Duodenal mucosa (tissue), 2 donors: ENCODE data around the gene ZNF576.

ENCODE experiments used
- H3K27ac ChIP-seq: one replicate; pipeline ENCODE4 v1.7.0; 2013; ENCODE audit warnings: low read depth, low read length
- H3K27me3 ChIP-seq, 2 donors: one replicate each; pipeline ENCODE4 v1.7.0; 2013; ENCODE audit warnings: low read length in 2 of 2, control low read depth in 1 of 2; ENCODE audit not compliant: insufficient read depth in 2 of 2, control insufficient read depth in 1 of 2
- H3K36me3 ChIP-seq, 2 donors: one replicate each; pipeline ENCODE4 v1.7.0; 2013; ENCODE audit warnings: low read length in 2 of 2, control low read depth in 1 of 2; ENCODE audit not compliant: insufficient read depth in 2 of 2, control insufficient read depth in 1 of 2
- H3K4me1 ChIP-seq, 2 donors: one replicate each; pipeline ENCODE4 v1.7.0; 2013; ENCODE audit warnings: low read length in 2 of 2, control low read depth in 1 of 2; ENCODE audit not compliant: insufficient read depth in 2 of 2, control insufficient read depth in 1 of 2
- H3K4me3 ChIP-seq, 2 donors: one replicate each; pipeline ENCODE4 v1.7.0; 2013; ENCODE audit warnings: low read length in 2 of 2, low read depth in 1 of 2
- H3K9ac ChIP-seq, 2 donors: one replicate each; pipeline ENCODE4 v1.7.0; 2013; ENCODE audit warnings: low read length in 2 of 2, low read depth in 1 of 2
- H3K9me3 ChIP-seq, 2 donors: one replicate each; pipeline ENCODE4 v1.7.0; 2013; ENCODE audit warnings: low read length in 2 of 2, control low read depth in 1 of 2; ENCODE audit not compliant: control insufficient read depth in 1 of 2

The ZNF576 gene

GRCh38 chr19:43612374-43612773, 16.0 kb downstream of the ZNF576 start:
- H3K4me3 ChIP-seq: no peak overlapping the region
- no peak overlapping the region for H3K9ac ChIP-seq
- H3K27ac ChIP-seq: no peak overlapping the region
- H3K27me3 ChIP-seq: no peaks in the 10 kb centered on the region
- H3K9me3 ChIP-seq: no peaks in the 10 kb centered on the region
- H3K4me1 ChIP-seq: no peaks in the 10 kb centered on the region
- peaks cover 0 to 26% of the 10 kb centered on the region in 2 donors for H3K36me3 ChIP-seq

- Histone ChIP-seq H3K27me3 (no peaks in the 10 kb centered on the region), H3K27ac (no peak overlapping the region), H3K4me3 (no peak overlapping the region), H3K36me3 (peaks cover 0 to 19% of the 10 kb centered on the region in 2 donors), H3K9me3 (no peaks in the 10 kb centered on the region), H3K9ac (no peak overlapping the region), H3K4me1 (peaks cover 15 to 17% of the 10 kb centered on the region in 2 donors)
Observed at GRCh38 chr19:43616306-43616705, 19.9 kb downstream of the ZNF576 start.

GRCh38 chr19:43616954-43617353, 20.6 kb downstream of the ZNF576 start:
- Histone ChIP-seq H3K36me3 (peaks cover 0 to 19% of the 10 kb centered on the region in 2 donors), H3K9ac (no peak overlapping the region), H3K27ac (no peak overlapping the region), H3K27me3 (no peaks in the 10 kb centered on the region), H3K4me3 (no peak overlapping the region), H3K9me3 (no peaks in the 10 kb centered on the region), H3K4me1 (peaks cover 15 to 17% of the 10 kb centered on the region in 2 donors)

DNA sequence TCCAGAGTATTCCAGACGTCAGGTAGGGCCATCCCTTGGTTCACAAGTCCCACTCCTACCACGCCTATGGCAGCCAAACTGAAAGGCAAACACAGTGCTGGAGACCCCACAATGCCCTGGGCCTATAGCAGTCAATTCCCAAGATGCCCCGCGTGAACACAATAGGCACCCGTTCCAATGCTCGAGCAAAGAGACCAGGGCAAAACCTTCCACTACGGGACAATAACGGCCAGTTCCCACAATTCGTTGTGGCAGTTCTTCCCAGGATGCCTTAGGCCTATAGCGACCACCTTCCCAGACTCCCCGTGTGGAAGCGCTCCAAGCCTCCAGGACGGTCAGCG, 22.5 kb downstream of the ZNF576 start:
- H3K27me3 ChIP-seq: no peaks in the 10 kb centered on the region
- H3K9me3 ChIP-seq: no peaks in the 10 kb centered on the region
- H3K4me1 ChIP-seq: peaks cover 15 to 17% of the 10 kb centered on the region in 2 donors
- H3K27ac ChIP-seq: peak overlapping the region; percentile 90
- peak overlapping the region; percentile 83 to 94 for H3K4me3 ChIP-seq
- peaks cover 0 to 2% of the 10 kb centered on the region in 2 donors for H3K36me3 ChIP-seq
- H3K9ac ChIP-seq: peak overlapping the region; percentile 77 to 91

DNA sequence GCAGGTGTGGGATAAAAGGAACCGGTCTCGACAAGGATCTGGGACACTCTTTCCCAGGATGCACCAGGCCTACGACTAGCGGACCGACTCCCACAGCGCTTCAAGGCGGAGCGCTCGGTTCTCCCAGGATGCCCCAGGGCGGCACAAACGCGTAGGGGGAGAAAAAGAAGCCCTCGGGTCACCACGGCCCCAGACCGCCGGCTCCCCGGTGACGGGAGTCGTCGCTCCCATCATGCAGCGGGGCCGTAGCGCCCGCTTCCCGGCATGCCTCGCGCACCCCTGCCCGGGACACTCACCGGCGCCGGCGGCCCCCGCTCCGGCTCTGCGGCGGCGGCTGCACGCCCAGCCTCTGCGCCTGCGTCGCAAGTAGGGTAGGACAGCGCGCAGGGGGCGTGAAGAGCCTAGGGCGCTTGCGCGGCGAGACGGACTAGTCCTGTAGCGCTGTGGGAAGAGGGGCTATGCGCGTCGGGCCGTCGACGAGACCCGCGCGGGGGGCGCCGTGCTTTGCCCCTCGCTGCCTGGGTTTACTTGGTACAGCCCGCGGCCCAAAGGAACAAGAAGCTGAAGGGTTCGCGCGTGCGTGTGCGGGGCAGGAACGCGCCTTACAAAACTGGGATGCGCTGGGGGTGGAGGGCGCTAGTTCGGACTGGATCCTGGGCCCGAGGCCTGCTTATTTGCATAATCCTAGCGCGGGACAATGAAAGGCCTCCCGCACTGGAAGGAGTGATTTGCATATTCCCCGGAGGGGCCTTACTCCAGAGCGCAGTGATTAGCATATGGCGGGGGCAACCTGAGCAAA, 23.1 kb downstream of the ZNF576 start, which contains the start of gene ZNF428:
TSS of gene ZNF428 (minus strand) at position 368 of the 799 bp plus-strand sequence. CDS start 5,325 bp downstream, outside the sequence.
- H3K36me3 ChIP-seq: no peaks in the 10 kb centered on the region
- H3K9me3 ChIP-seq: no peaks in the 10 kb centered on the region
- peaks cover 15 to 17% of the 10 kb centered on the region in 2 donors for H3K4me1 ChIP-seq
- H3K4me3 ChIP-seq: peak within 1 kb of the TSS; percentile 83 to 94
- H3K27me3 ChIP-seq: no peaks in the 10 kb centered on the region
- peak within 1 kb of the TSS; percentile 90 for H3K27ac ChIP-seq
- H3K9ac ChIP-seq: peak within 1 kb of the TSS; percentile 77 to 91

GRCh38 chr19:43620061-43621001, 23.9 kb downstream of the ZNF576 start:
- peak overlapping the region; percentile 83 to 94 for H3K4me3 ChIP-seq
- no peaks in the 10 kb centered on the region for H3K27me3 ChIP-seq
- H3K27ac ChIP-seq: peak overlapping the region; percentile 90
- H3K4me1 ChIP-seq: peaks cover 15 to 17% of the 10 kb centered on the region in 2 donors
- peak overlapping the region; percentile 77 to 91 for H3K9ac ChIP-seq
- H3K36me3 ChIP-seq: no peaks in the 10 kb centered on the region
- H3K9me3 ChIP-seq: no peaks in the 10 kb centered on the region

DNA sequence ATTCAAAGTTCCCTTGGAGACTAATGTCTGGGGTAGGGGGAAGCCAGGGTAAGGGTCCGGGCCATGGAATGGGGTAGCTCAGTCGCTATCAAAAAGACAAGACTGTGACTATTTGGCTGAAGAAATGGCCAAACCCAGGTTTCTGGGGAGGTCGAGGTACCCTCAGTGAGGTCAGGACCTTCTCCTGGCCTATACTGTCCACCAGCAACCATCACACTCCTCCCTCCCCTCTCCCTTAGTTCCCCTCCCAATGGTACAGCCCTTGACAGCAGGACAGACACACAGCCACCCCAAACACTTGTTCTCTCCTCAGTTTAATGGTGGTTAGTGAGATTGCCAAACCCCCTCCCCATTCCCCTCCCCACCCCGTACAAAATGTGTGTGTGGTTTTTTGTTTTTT, 25.7 kb downstream of the ZNF576 start:
- no peaks in the 10 kb centered on the region for H3K36me3 ChIP-seq
- H3K9ac ChIP-seq: no peak overlapping the region
- H3K9me3 ChIP-seq: no peaks in the 10 kb centered on the region
- H3K4me1 ChIP-seq: peaks cover 15 to 17% of the 10 kb centered on the region in 2 donors
- no peaks in the 10 kb centered on the region for H3K27me3 ChIP-seq
- H3K4me3 ChIP-seq: no peak overlapping the region
- H3K27ac ChIP-seq: no peak overlapping the region

DNA sequence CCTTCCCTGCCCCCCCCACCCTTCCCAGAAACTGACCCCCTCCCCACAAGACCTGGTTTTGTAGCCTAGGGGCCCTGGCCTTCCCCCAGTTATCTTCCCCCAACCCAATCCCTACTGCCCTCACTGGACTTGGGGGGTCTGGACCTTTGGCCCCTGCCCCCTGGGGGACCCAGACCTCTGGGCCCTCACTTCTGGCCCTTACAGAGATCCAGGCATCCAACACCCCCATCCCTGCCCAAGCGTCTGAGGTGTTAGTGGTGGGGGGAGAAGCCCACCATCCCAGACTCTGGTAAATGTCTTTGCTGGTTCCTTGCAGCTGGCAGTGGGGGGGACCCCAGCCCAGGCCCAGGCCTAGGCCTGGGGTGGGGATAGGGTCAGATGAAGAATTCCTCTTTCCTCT, 26.6 kb downstream of the ZNF576 start:
- Histone ChIP-seq H3K27ac (no peak overlapping the region), H3K9me3 (no peaks in the 10 kb centered on the region), H3K4me1 (peaks cover 15 to 17% of the 10 kb centered on the region in 2 donors), H3K36me3 (no peaks in the 10 kb centered on the region), H3K27me3 (no peaks in the 10 kb centered on the region), H3K9ac (no peak overlapping the region), H3K4me3 (no peak overlapping the region)

DNA sequence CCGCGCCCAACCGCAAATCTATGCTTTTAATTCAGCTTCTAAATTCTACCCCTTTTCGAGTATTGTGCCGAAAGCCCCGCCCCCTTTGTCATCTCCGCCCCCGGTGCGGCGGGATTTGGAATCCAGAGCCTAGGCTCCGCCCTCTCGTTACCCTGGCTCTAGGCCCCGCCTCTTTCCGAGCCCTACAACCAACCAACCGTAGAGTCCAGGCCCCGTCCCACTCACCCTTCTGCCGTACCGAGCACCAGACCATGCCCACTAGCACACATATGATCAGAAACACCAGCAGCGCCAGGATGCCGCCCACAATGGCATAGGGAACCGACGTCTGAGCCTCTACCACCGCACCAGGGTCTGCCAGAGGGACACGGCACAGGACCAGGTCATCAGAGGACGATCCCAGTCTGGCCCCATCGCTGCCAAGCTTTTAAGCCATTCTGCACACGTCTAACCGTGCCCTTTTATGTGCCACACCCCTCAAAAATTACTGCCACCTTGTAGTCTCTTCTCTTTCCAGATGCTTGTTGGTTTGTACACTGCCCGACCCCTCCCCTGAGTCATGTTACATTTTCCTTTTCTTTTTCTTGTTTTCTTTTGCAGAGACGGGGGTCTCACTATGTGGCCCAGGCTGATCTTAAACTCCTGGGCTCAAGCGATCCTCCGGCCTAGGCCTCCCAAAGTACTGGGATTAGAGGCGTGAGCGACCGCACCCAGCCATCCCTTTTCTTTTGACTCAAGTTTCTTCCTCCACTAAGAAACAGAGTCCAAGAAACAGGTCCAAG, 27.7 kb downstream of the ZNF576 start:
- Histone ChIP-seq H3K36me3 (no peaks in the 10 kb centered on the region), H3K4me3 (no peak overlapping the region), H3K9ac (no peak overlapping the region), H3K9me3 (no peaks in the 10 kb centered on the region), H3K4me1 (peaks cover 7 to 10% of the 10 kb centered on the region in 2 donors), H3K27ac (no peak overlapping the region), H3K27me3 (no peaks in the 10 kb centered on the region)
